Lung (tissue), 12 donors: ENCODE data around the gene PAPPA. TPM values are rescaled to one million over a fixed set of nuclear protein-coding genes. Genes with fewer than 3 reads are reported as not detected.

ENCODE experiments used
- ATAC-seq: fragments of 200-7000 bp; cut with Tn5 transposase; one replicate; pipeline ENCODE4 v1.9.1; 2020; ENCODE audit warnings: moderate number of reproducible peaks; ENCODE audit not compliant: insufficient read depth, low FRiP score
- DNase-seq, 3 donors: peaks; one replicate each; pipeline ENCODE4 v3.0.0-alpha.2; 2013 to 2017
- H3K27ac ChIP-seq, 2 donors: one replicate each; pipeline ENCODE4 v1.5.1; 2013; ENCODE audit warnings: mild to moderate bottlenecking in 2 of 2, moderate library complexity in 2 of 2, control low read depth in 1 of 2, inconsistent platforms in 1 of 2, low read depth in 1 of 2, low read length in 1 of 2
- H3K27me3 ChIP-seq, 3 donors: one replicate each; pipeline ENCODE4 v1.5.1; 2013; ENCODE audit warnings: low read length in 2 of 3; ENCODE audit not compliant: control insufficient read depth in 3 of 3, insufficient read depth in 3 of 3
- H3K36me3 ChIP-seq, 4 donors: one replicate each; pipeline ENCODE4 v1.5.1; 2013; ENCODE audit warnings: low read length in 4 of 4, mild to moderate bottlenecking in 1 of 4, moderate library complexity in 1 of 4; ENCODE audit not compliant: control insufficient read depth in 4 of 4, insufficient read depth in 4 of 4
- H3K4me1 ChIP-seq, 5 donors: one replicate each; pipeline ENCODE4 v1.5.1; 2013; ENCODE audit warnings: low read length in 5 of 5, mild to moderate bottlenecking in 2 of 5, moderate library complexity in 1 of 5; ENCODE audit not compliant: control insufficient read depth in 5 of 5, insufficient read depth in 5 of 5
- H3K4me3 ChIP-seq: one replicate; pipeline ENCODE4 v1.5.1; 2013; ENCODE audit warnings: mild to moderate bottlenecking, control low read depth, moderate library complexity
- H3K9ac ChIP-seq, 2 donors: one replicate each; pipeline ENCODE4 v1.5.1; 2013; ENCODE audit warnings: low read length in 2 of 2, control low read depth in 1 of 2; ENCODE audit not compliant: insufficient read depth in 1 of 2
- H3K9me3 ChIP-seq, 4 donors: one replicate each; pipeline ENCODE4 v1.5.1; 2013; ENCODE audit warnings: low read length in 3 of 4, mild to moderate bottlenecking in 1 of 4, moderate library complexity in 1 of 4; ENCODE audit not compliant: control insufficient read depth in 4 of 4, insufficient read depth in 3 of 4
- WGBS, 2 donors: extraction: QIAGEN DNeasy Blood & Tissue Kit; methylation state at CpG; one replicate each; pipeline ENCODE4 v1.1.7; 2013; 5-methylcytosine and 5-hydroxymethylcytosine counted together
- polyA plus RNA-seq, 2 donors: library from polyadenylated mRNA; stranded (reverse); fragments of 200-250 nt; gene quantifications; one replicate each; pipeline ENCODE4 v1.2.1, GENCODE V29; 2013
- total RNA-seq, 2 donors: library from RNA; depleted of rRNA in 1 of 2; stranded (reverse); fragments of >200 nt in 1 of 2; gene quantifications; one replicate each; pipeline ENCODE4 v1.2.1, GENCODE V29; 2014 to 2021
- TF ChIP-seq, protein P1 (sequence below): IDR thresholded peaks from 2 replicates; pipeline ENCODE4 v1.5.1; 2012; ENCODE audit warnings: mild to moderate bottlenecking; ENCODE audit errors: control extremely low read depth, extremely low read depth
- donor health status: control.
- donor health status: control.
- donor health status: Bipolar disorder and iron deficiency.
- donor health status: healthy.
- donor health status: DM: yes; HTN: yes; CAD: no.

Gene PAPPA
- total and polyA plus RNA-seq, 4 donors: 0.45 to 6.7 (median 3.6) TPM

- H3K36me3 ChIP-seq: no peaks in the 10 kb centered on the region
- no peak overlapping the region for H3K9ac ChIP-seq
- H3K4me3 ChIP-seq: no peak overlapping the region
- no peak overlapping the region for H3K27ac ChIP-seq
- peaks cover 0 to 4% (median 0%) of the 10 kb centered on the region in 4 donors for H3K9me3 ChIP-seq
- DNase-seq (no peak), ATAC-seq (no peak)
- WGBS, 2 donors: 67 to 74% methylated on average over 11 of the region's 11 CpGs
- no peaks in the 10 kb centered on the region for H3K4me1 ChIP-seq
- H3K27me3 ChIP-seq: no peaks in the 10 kb centered on the region
- TF ChIP-seq, protein P1, sequence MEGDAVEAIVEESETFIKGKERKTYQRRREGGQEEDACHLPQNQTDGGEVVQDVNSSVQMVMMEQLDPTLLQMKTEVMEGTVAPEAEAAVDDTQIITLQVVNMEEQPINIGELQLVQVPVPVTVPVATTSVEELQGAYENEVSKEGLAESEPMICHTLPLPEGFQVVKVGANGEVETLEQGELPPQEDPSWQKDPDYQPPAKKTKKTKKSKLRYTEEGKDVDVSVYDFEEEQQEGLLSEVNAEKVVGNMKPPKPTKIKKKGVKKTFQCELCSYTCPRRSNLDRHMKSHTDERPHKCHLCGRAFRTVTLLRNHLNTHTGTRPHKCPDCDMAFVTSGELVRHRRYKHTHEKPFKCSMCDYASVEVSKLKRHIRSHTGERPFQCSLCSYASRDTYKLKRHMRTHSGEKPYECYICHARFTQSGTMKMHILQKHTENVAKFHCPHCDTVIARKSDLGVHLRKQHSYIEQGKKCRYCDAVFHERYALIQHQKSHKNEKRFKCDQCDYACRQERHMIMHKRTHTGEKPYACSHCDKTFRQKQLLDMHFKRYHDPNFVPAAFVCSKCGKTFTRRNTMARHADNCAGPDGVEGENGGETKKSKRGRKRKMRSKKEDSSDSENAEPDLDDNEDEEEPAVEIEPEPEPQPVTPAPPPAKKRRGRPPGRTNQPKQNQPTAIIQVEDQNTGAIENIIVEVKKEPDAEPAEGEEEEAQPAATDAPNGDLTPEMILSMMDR: no peak
These were observed 66.1 kb downstream of the PAPPA start for GRCh38 chr9:116219686-116220085.

DNA sequence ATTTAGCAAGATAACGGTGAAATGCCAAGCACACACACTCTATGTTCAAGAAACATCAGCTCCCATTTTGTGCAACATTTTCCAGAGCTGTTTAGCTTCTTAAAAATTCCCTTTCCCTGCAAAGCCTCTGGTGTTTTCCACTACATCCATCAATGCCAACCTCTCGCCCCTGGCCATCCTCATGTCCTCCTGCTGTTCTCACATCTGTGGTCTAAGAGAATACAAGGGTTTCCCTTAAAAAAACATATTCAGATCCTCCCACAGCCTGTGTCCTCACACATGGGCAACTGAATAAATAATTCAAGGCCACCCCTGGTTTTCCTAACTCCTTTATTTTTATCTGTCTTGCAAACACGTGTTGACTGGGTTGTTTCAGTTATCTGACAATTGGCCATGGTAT lies 70.3 kb downstream of the PAPPA start:
- no peak overlapping the region for H3K9ac ChIP-seq
- TF ChIP-seq, protein P1: no peak
- no peak overlapping the region for H3K4me3 ChIP-seq
- no peaks in the 10 kb centered on the region for H3K36me3 ChIP-seq
- H3K27me3 ChIP-seq: no peaks in the 10 kb centered on the region
- peaks cover 0 to 5% (median 0%) of the 10 kb centered on the region in 4 donors for H3K9me3 ChIP-seq
- H3K27ac ChIP-seq: no peak overlapping the region
- DNase-seq (no peak), ATAC-seq (no peak)
- WGBS, 2 donors: 57 to 64% methylated on average over 3 of the region's 3 CpGs
- H3K4me1 ChIP-seq: peaks cover 0 to 10% (median 0%) of the 10 kb centered on the region in 5 donors

DNA sequence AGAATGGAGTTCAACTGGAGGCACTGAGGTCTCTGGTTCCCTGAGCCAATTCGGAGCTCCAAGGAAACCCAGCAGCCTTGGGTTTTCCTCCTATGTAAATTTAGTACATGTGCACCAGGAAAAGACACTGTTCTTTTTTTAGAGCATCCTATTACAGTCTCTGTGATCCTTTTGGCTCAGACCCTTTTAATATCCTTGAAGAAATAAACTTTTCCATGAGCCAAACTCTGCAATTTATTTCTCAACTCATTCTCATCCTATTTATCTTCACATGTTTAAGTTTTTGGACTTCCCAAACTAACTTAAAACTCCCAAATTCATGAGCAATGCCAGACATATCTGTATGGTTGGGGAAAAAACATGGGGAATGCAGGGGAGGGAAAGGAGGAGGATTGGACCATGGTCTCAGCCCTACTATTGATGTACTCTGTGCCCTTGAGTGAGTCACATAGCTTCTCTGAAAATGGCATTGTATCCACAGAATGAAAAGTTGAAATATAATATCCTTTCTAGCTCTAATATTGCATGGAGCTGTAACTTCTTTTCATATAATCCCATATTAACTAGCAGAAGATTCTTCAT lies 76.6 kb downstream of the PAPPA start:
- no peak overlapping the region for H3K27ac ChIP-seq
- H3K27me3 ChIP-seq: no peaks in the 10 kb centered on the region
- H3K4me3 ChIP-seq: no peak overlapping the region
- DNase-seq (peak in 2 of 3 donors; percentile 79 to 90), ATAC-seq (no peak)
- WGBS, 2 donors: 53 to 54% methylated on average over 1 of the region's 1 CpG
- H3K9ac ChIP-seq: no peak overlapping the region
- H3K4me1 ChIP-seq: peaks cover 0 to 26% (median 0%) of the 10 kb centered on the region in 5 donors
- peaks cover 0 to 3% (median 0%) of the 10 kb centered on the region in 4 donors for H3K9me3 ChIP-seq
- no peaks in the 10 kb centered on the region for H3K36me3 ChIP-seq
- TF ChIP-seq, protein P1: no peak
